Sigmoid colon (tissue), 7 donors: ENCODE measurements around the gene DES. TPM values are rescaled to one million over a fixed set of nuclear protein-coding genes. Genes with fewer than 3 reads are reported as not detected.

Experiments
- DNase-seq: peaks from one replicate; pipeline ENCODE4 v3.0.0-alpha.2; 2019
- H3K27ac ChIP-seq, 4 donors: fragments of 200-600 bp; sonication (generic); one replicate each; pipeline ENCODE4 v1.5.1; 2016 to 2019; ENCODE audit warnings: mild to moderate bottlenecking in 1 of 4
- H3K27me3 ChIP-seq, 3 donors: fragments of 200-600 bp; sonication (generic); one replicate each; pipeline ENCODE4 v1.5.1; 2019; ENCODE audit warnings: mild to moderate bottlenecking in 1 of 3
- H3K36me3 ChIP-seq, 4 donors: fragments of 200-600 bp; sonication (generic); one replicate each; pipeline ENCODE4 v1.5.1; 2016 to 2019
- H3K4me1 ChIP-seq, 4 donors: fragments of 200-600 bp; sonication (generic); one replicate each; pipeline ENCODE4 v1.5.1; 2017 to 2019
- H3K4me3 ChIP-seq, 4 donors: fragments of 200-600 bp; sonication (generic); one replicate each; pipeline ENCODE4 v1.5.1; 2017 to 2019; ENCODE audit warnings: mild to moderate bottlenecking in 2 of 4, moderate library complexity in 1 of 4
- H3K9me3 ChIP-seq, 4 donors: fragments of 200-600 bp in 3 of 4; sonication (generic) in 3 of 4; one replicate each; pipeline versions ENCODE4 v1.5.1 to v1.6.1; 2013 to 2019
- EP300 ChIP-seq, 4 donors: sonication (generic); formaldehyde crosslinking; IDR thresholded peaks; one replicate each; pipeline ENCODE4 v1.6.1; 2017; ENCODE audit warnings: antibody characterized with exemption in 4 of 4
- POLR2A ChIP-seq, 2 donors: fragments of 450-650 bp; IDR thresholded peaks; one replicate each; pipeline ENCODE4 v1.6.1; 2016; ENCODE audit warnings: antibody characterized with exemption in 2 of 2, mild to moderate bottlenecking in 2 of 2, moderate library complexity in 2 of 2
- POLR2AphosphoS5 ChIP-seq, 4 donors: sonication (generic); formaldehyde crosslinking; IDR thresholded peaks; one replicate each; pipeline ENCODE4 v1.6.1; 2017; ENCODE audit warnings: antibody characterized with exemption in 4 of 4
- WGBS, 2 donors: extraction: QIAGEN DNeasy Blood & Tissue Kit; methylation state at CpG; one replicate each; pipeline ENCODE4 v1.1.7; 2013; 5-methylcytosine and 5-hydroxymethylcytosine counted together
- intact Hi-C: fragments of 100-400 bp; cut with DNase I; formaldehyde crosslinking; loops from one replicate; pipeline ENCODE4 v1.15.1; 2023
- polyA plus RNA-seq, 3 donors: library from polyadenylated mRNA; stranded (reverse); fragments of 200-250 nt; gene quantifications; one replicate each; pipeline ENCODE4 v1.2.3, GENCODE V29; 2013
- total RNA-seq, 4 donors: library from RNA; depleted of rRNA; stranded (reverse); fragments of >200 nt; gene quantifications; one replicate each; pipeline ENCODE4 v1.1.0, GENCODE V29; 2016
- TF ChIP-seq, protein P1 (sequence below), 4 experiments: fragments of 450-650 bp in 3 of 4; fragments of 200-600 bp in 1 of 4; IDR thresholded peaks; one replicate each; pipeline ENCODE4 v1.5.1; 2016 to 2019; ENCODE audit warnings: antibody characterized with exemption in 4 of 4, mild to moderate bottlenecking in 3 of 4, moderate library complexity in 2 of 4
- donor health status: healthy with polysubstance abuse.
- donor health status: Bipolar disorder and iron deficiency.
- donor health status: healthy.

Gene DES
- total and polyA plus RNA-seq, 7 donors, result 35.1 to 30,562 (median 7,366) TPM

DNA sequence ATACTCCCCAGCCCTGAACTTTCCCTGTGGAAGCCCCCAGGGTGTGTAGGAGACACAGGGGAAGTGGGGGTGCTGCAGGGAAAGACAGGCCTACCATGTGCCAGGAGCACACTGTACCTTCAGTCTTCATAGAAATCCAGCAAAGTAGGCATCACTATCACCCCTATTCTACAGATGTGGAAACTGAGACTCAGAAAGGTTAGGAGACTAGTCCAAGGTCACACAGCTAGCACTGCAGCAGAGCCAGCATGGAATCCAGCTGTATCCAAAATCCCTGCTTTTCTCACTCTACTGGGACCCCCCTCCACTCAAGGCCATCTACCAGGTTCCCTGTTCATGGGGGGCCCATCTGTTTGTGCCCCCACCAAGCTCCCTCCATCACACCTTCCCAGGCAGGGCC is 37.3 kb upstream of the DES start:
- Histone ChIP-seq H3K4me1 (peaks cover 0 to 14% (median 7%) of the 10 kb centered on the region in 4 donors), H3K36me3 (peaks cover 27 to 85% (median 47%) of the 10 kb centered on the region in 4 donors), H3K9me3 (no peaks in the 10 kb centered on the region), H3K4me3 (no peak overlapping the region), H3K27ac (no peak overlapping the region), H3K27me3 (no peaks in the 10 kb centered on the region)
- no peak for DNase-seq
- intact Hi-C loops, result loop anchor here (10.0 kb wide), 1 partner anchor 156 kb away; the partner anchor contains the start of genes ANKZF1 and ATG9A
- TF ChIP-seq POLR2AphosphoS5 (IDR thresholded peaks at IDR 0.05) (no peak), EP300 (IDR thresholded peaks at IDR 0.05) (no peak), POLR2A (IDR thresholded peaks at IDR 0.05) (no peak)
- TF ChIP-seq, protein P1, sequence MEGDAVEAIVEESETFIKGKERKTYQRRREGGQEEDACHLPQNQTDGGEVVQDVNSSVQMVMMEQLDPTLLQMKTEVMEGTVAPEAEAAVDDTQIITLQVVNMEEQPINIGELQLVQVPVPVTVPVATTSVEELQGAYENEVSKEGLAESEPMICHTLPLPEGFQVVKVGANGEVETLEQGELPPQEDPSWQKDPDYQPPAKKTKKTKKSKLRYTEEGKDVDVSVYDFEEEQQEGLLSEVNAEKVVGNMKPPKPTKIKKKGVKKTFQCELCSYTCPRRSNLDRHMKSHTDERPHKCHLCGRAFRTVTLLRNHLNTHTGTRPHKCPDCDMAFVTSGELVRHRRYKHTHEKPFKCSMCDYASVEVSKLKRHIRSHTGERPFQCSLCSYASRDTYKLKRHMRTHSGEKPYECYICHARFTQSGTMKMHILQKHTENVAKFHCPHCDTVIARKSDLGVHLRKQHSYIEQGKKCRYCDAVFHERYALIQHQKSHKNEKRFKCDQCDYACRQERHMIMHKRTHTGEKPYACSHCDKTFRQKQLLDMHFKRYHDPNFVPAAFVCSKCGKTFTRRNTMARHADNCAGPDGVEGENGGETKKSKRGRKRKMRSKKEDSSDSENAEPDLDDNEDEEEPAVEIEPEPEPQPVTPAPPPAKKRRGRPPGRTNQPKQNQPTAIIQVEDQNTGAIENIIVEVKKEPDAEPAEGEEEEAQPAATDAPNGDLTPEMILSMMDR (IDR thresholded peaks at IDR 0.05), result no peak

DNA sequence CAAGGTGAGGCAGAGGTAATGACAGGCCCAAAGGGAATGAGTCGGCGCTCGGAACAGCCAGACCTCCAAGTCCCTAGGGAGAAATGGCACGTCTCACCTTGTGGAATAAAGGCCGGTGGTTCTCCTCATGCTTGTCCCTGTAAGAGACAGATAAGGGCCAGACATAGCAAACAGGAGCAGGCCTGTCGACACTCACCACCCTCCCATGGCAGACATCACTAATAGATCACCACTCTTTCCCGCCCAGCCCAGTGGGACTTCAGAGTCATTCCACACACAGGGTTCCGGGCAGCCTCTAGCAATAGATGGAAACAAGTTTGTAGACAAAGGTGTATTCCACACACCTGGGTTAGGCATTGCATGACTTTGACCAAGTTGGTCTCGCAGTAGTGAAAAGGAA is 36.7 kb upstream of the DES start:
- H3K4me3 ChIP-seq, result no peak overlapping the region
- H3K4me1 ChIP-seq, result peaks cover 0 to 19% (median 13%) of the 10 kb centered on the region in 4 donors
- peaks cover 31 to 87% (median 53%) of the 10 kb centered on the region in 4 donors for H3K36me3 ChIP-seq
- DNase-seq, result no peak
- H3K9me3 ChIP-seq, result no peaks in the 10 kb centered on the region
- 94 to 95% methylated on average over 9 of the region's 9 CpGs for WGBS, 2 donors
- intact Hi-C loops, result loop anchor here (10.0 kb wide), 1 partner anchor 157 kb away; the partner anchor contains the start of genes ANKZF1 and ATG9A
- H3K27ac ChIP-seq, result no peak overlapping the region
- no peaks in the 10 kb centered on the region for H3K27me3 ChIP-seq
- TF ChIP-seq EP300 (IDR thresholded peaks at IDR 0.05) (no peak), POLR2A (IDR thresholded peaks at IDR 0.05) (no peak), POLR2AphosphoS5 (IDR thresholded peaks at IDR 0.05) (no peak)
- TF ChIP-seq, protein P1 (IDR thresholded peaks at IDR 0.05), result no peak

DNA sequence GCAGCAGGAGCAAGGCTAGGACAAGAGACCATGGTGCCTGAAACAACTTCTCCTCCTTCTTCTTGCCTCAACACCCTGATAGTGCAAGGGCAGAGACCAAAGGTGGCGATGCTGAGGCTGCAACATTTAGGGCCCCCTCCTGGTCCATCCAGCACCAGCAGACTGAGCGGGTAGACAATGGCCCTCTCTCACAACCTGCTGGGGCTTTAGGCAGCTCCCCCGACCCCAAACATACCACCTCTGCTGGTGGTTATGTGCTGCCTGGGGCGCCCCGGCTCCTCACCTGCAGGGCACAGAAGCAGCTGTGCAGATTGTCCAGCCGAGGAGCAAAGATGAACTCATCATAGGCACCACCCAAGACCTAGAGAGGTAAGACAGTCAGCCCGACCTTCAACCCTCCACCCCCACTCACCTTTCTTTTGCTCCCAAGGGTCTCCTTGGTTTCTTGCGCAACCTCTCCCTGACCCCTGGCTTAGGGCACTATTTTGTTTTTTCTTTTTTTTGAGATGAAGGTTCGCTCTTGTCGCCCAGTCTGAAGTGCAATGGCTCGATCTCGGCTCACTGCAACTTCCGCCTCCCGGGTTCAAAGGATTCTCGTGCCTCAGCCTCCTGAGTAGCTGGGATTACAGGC is 34.0 kb upstream of the DES start:
- WGBS, 2 donors, result 89 to 90% methylated on average over 15 of the region's 15 CpGs
- no peak for TF ChIP-seq POLR2A (IDR thresholded peaks at IDR 0.05)
- TF ChIP-seq POLR2AphosphoS5 (IDR thresholded peaks at IDR 0.05), result no peak
- TF ChIP-seq, protein P1 (IDR thresholded peaks at IDR 0.05), result no peak
- no peak for TF ChIP-seq EP300 (IDR thresholded peaks at IDR 0.05)
- Histone ChIP-seq H3K9me3 (no peaks in the 10 kb centered on the region), H3K36me3 (peaks cover 31 to 65% (median 53%) of the 10 kb centered on the region in 4 donors), H3K27me3 (no peaks in the 10 kb centered on the region), H3K4me3 (no peak overlapping the region), H3K27ac (no peak overlapping the region), H3K4me1 (peaks cover 0 to 32% (median 26%) of the 10 kb centered on the region in 4 donors)
- DNase-seq, result no peak
- intact Hi-C loops, result loop anchor here (10.0 kb wide), 1 partner anchor 159 kb away; the partner anchor contains the start of genes ANKZF1 and ATG9A

DNA sequence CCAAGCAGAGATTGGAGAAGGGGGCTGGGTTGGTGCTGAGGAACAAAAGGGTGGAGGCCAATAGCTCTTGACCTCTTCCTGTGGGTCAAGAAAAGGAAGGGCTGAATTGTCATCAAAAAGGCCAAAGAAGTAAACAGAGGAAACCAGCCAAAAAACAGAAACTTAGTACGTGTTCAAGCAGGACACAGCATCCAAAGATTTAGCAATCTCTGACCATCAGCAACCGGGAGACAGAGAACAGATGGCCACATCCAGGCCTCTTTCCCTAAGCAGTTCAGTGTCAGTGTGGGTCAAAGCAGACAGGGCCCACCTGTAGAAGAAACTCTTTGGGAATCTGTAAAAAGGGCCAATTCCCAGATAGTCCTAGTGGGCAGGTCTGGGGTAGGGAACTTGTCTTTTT is 33.3 kb upstream of the DES start:
- H3K4me1 ChIP-seq, result peaks cover 0 to 32% (median 26%) of the 10 kb centered on the region in 4 donors
- H3K27ac ChIP-seq, result peak overlapping the region in 3 of 4 donors; percentile 22 to 58 (median 22)
- WGBS, 2 donors, result 65 to 81% methylated on average over 2 of the region's 2 CpGs
- TF ChIP-seq POLR2A (IDR thresholded peaks at IDR 0.05), result no peak
- no peak for TF ChIP-seq EP300 (IDR thresholded peaks at IDR 0.05)
- TF ChIP-seq, protein P1 (IDR thresholded peaks at IDR 0.05), result no peak
- TF ChIP-seq POLR2AphosphoS5 (IDR thresholded peaks at IDR 0.05), result peak; percentile 26 to 56 (median 46)
- intact Hi-C loops, result loop anchor here (5.0 to 10.0 kb wide), 5 partner anchors 108 to 978 kb away; partner anchors contain the start of genes ANKZF1, ATG9A, CNPPD1 and DNAJB2
- no peak for DNase-seq
- H3K9me3 ChIP-seq, result no peaks in the 10 kb centered on the region
- no peak overlapping the region for H3K4me3 ChIP-seq
- peaks cover 31 to 65% (median 53%) of the 10 kb centered on the region in 4 donors for H3K36me3 ChIP-seq
- no peaks in the 10 kb centered on the region for H3K27me3 ChIP-seq
